Mammary epithelial cell (primary cell): Measurements from ENCODE around the gene HIP1R.

Experiments
- CTCF ChIP-seq, 2 donors: IDR thresholded peaks in 1 of 2; conservative IDR thresholded peaks in 1 of 2; 2 replicates each; pipeline ENCODE4 v1.5.1; 2011 to 2012; ENCODE audit warnings: inconsistent platforms in 2 of 2, low read length in 2 of 2, mild to moderate bottlenecking in 2 of 2, control low read depth in 1 of 2, low read depth in 1 of 2; ENCODE audit not compliant: insufficient read depth in 1 of 2; ENCODE audit errors: extremely low read depth in 1 of 2
- EZH2 ChIP-seq: IDR thresholded peaks from 2 replicates; pipeline ENCODE4 v1.6.1; 2012; ENCODE audit warnings: low read length, inconsistent platforms, borderline replicate concordance

GRCh38 chr12:122853582-122854245 is 18.5 kb downstream of the HIP1R start:
- TF ChIP-seq CTCF (conservative IDR thresholded peaks at IDR 0.05 in 1 of 2, IDR thresholded peaks at IDR 0.05 in 1 of 2; ENCODE audit: extremely low read depth in 1 of 2, insufficient read depth in 1 of 2, low read depth in 1 of 2, low read length in 2 of 2) (no peak), EZH2 (no peak)
